Skeletal muscle satellite cell (primary cell): ENCODE data around the gene WHRN.

ENCODE experiments used
- H3K27me3 ChIP-seq: 2 replicates; pipeline ENCODE4 v1.7.0; 2013; ENCODE audit warnings: low read length; ENCODE audit not compliant: control insufficient read depth, insufficient read depth
- H3K36me3 ChIP-seq: 2 replicates; pipeline ENCODE4 v1.7.0; 2013; ENCODE audit warnings: mild to moderate bottlenecking, control low read depth, low read length; ENCODE audit not compliant: insufficient read depth
- H3K4me1 ChIP-seq: 2 replicates; pipeline ENCODE4 v1.7.0; 2013; ENCODE audit warnings: low read length; ENCODE audit not compliant: control insufficient read depth, insufficient read depth
- H3K4me2 ChIP-seq: 2 replicates; pipeline ENCODE4 v1.7.0; 2013; ENCODE audit warnings: mild to moderate bottlenecking, low read length
- H3K4me3 ChIP-seq: 2 replicates; pipeline ENCODE4 v1.7.0; 2013; ENCODE audit warnings: low read length
- H3K9ac ChIP-seq: 2 replicates; pipeline ENCODE4 v1.7.0; 2013; ENCODE audit warnings: mild to moderate bottlenecking, low read depth, low read length, moderate library complexity
- H3K9me3 ChIP-seq: replicated peaks from 2 replicates; pipeline ENCODE4 v1.7.0; 2013; ENCODE audit warnings: mild to moderate bottlenecking, control low read depth, low read length

Gene WHRN

GRCh38 chr9:114529285-114529684, 24.0 kb upstream of the WHRN start:
- no peak overlapping the region for H3K9ac ChIP-seq
- peaks cover 42% of the 10 kb centered on the region for H3K27me3 ChIP-seq

GRCh38 chr9:114526807-114527206, 21.5 kb upstream of the WHRN start:
- H3K36me3 ChIP-seq: no peaks in the 10 kb centered on the region
- H3K4me1 ChIP-seq: peaks cover 6% of the 10 kb centered on the region
- no peak overlapping the region for H3K4me2 ChIP-seq
- H3K9ac ChIP-seq: no peak overlapping the region
- no peak overlapping the region for H3K4me3 ChIP-seq
- no peaks in the 10 kb centered on the region for H3K9me3 ChIP-seq
- peaks cover 56% of the 10 kb centered on the region for H3K27me3 ChIP-seq

More at GRCh38 chr9:114529285-114529684, 24.0 kb upstream of the WHRN start:
- peaks cover 6% of the 10 kb centered on the region for H3K4me1 ChIP-seq
- no peaks in the 10 kb centered on the region for H3K36me3 ChIP-seq
- no peak overlapping the region for H3K4me2 ChIP-seq
- no peaks in the 10 kb centered on the region for H3K9me3 ChIP-seq
- no peak overlapping the region for H3K4me3 ChIP-seq

- H3K4me2 ChIP-seq: no peak overlapping the region
- peaks cover 6% of the 10 kb centered on the region for H3K4me1 ChIP-seq
- no peak overlapping the region for H3K4me3 ChIP-seq
- peaks cover 59% of the 10 kb centered on the region for H3K27me3 ChIP-seq
- no peaks in the 10 kb centered on the region for H3K9me3 ChIP-seq
- H3K36me3 ChIP-seq: no peaks in the 10 kb centered on the region
- no peak overlapping the region for H3K9ac ChIP-seq
Measured at GRCh38 chr9:114525513-114525912, 20.2 kb upstream of the WHRN start.

- Histone ChIP-seq H3K9ac (no peak overlapping the region), H3K4me2 (no peak overlapping the region), H3K9me3 (no peaks in the 10 kb centered on the region), H3K4me1 (peaks cover 6% of the 10 kb centered on the region), H3K36me3 (no peaks in the 10 kb centered on the region), H3K27me3 (peaks cover 71% of the 10 kb centered on the region), H3K4me3 (no peak overlapping the region)
Measured at GRCh38 chr9:114524247-114524681, 19.0 kb upstream of the WHRN start.

- Histone ChIP-seq H3K27me3 (peaks cover 70% of the 10 kb centered on the region), H3K36me3 (no peaks in the 10 kb centered on the region), H3K9me3 (no peaks in the 10 kb centered on the region), H3K4me1 (peaks cover 6% of the 10 kb centered on the region), H3K4me3 (no peak overlapping the region), H3K4me2 (no peak overlapping the region), H3K9ac (no peak overlapping the region)
Measured at GRCh38 chr9:114522847-114523246, 17.6 kb upstream of the WHRN start.

GRCh38 chr9:114522286-114522685, 17.0 kb upstream of the WHRN start:
- peaks cover 66% of the 10 kb centered on the region for H3K27me3 ChIP-seq

GRCh38 chr9:114521846-114522245, 16.6 kb upstream of the WHRN start:
- peaks cover 62% of the 10 kb centered on the region for H3K27me3 ChIP-seq
- H3K36me3 ChIP-seq: no peaks in the 10 kb centered on the region
- H3K4me1 ChIP-seq: peaks cover 6% of the 10 kb centered on the region
- H3K4me3 ChIP-seq: no peak overlapping the region
- no peaks in the 10 kb centered on the region for H3K9me3 ChIP-seq
- H3K4me2 ChIP-seq: no peak overlapping the region
- H3K9ac ChIP-seq: no peak overlapping the region

More at GRCh38 chr9:114522286-114522685, 17.0 kb upstream of the WHRN start:
- Histone ChIP-seq H3K36me3 (no peaks in the 10 kb centered on the region), H3K9me3 (no peaks in the 10 kb centered on the region), H3K9ac (no peak overlapping the region), H3K4me2 (no peak overlapping the region), H3K4me1 (peaks cover 6% of the 10 kb centered on the region), H3K4me3 (no peak overlapping the region)

GRCh38 chr9:114518599-114519022, 13.3 kb upstream of the WHRN start:
- no peak overlapping the region for H3K4me3 ChIP-seq
- H3K4me2 ChIP-seq: no peak overlapping the region
- H3K27me3 ChIP-seq: peaks cover 65% of the 10 kb centered on the region
- no peaks in the 10 kb centered on the region for H3K4me1 ChIP-seq
- no peaks in the 10 kb centered on the region for H3K36me3 ChIP-seq
- H3K9ac ChIP-seq: no peak overlapping the region
- no peaks in the 10 kb centered on the region for H3K9me3 ChIP-seq

GRCh38 chr9:114518120-114518519, 12.8 kb upstream of the WHRN start:
- no peaks in the 10 kb centered on the region for H3K36me3 ChIP-seq
- H3K4me2 ChIP-seq: no peak overlapping the region
- peaks cover 65% of the 10 kb centered on the region for H3K27me3 ChIP-seq
- H3K4me3 ChIP-seq: no peak overlapping the region
- no peaks in the 10 kb centered on the region for H3K4me1 ChIP-seq
- no peaks in the 10 kb centered on the region for H3K9me3 ChIP-seq
- H3K9ac ChIP-seq: no peak overlapping the region

GRCh38 chr9:114516913-114517312, 11.6 kb upstream of the WHRN start:
- H3K4me1 ChIP-seq: no peaks in the 10 kb centered on the region
- H3K9me3 ChIP-seq: no peaks in the 10 kb centered on the region
- no peak overlapping the region for H3K4me3 ChIP-seq
- H3K9ac ChIP-seq: no peak overlapping the region
- no peak overlapping the region for H3K4me2 ChIP-seq
- no peaks in the 10 kb centered on the region for H3K36me3 ChIP-seq
- peaks cover 63% of the 10 kb centered on the region for H3K27me3 ChIP-seq

GRCh38 chr9:114515528-114515927, 10.3 kb upstream of the WHRN start:
- peaks cover 64% of the 10 kb centered on the region for H3K27me3 ChIP-seq
- H3K9ac ChIP-seq: no peak overlapping the region
- no peaks in the 10 kb centered on the region for H3K36me3 ChIP-seq
- H3K4me2 ChIP-seq: no peak overlapping the region
- no peaks in the 10 kb centered on the region for H3K4me1 ChIP-seq
- no peaks in the 10 kb centered on the region for H3K9me3 ChIP-seq
- no peak overlapping the region for H3K4me3 ChIP-seq

GRCh38 chr9:114513959-114514267, 8.6 kb upstream of the WHRN start:
- H3K36me3 ChIP-seq: no peaks in the 10 kb centered on the region
- H3K9ac ChIP-seq: no peak overlapping the region
- H3K4me1 ChIP-seq: no peaks in the 10 kb centered on the region
- H3K9me3 ChIP-seq: no peaks in the 10 kb centered on the region
- H3K4me3 ChIP-seq: no peak overlapping the region
- no peak overlapping the region for H3K4me2 ChIP-seq
- peaks cover 66% of the 10 kb centered on the region for H3K27me3 ChIP-seq
